RPMI8226 (cell line): ENCODE measurements around the gene C20orf144.

Experiments
- DNase-seq: peaks from one replicate; pipeline ENCODE4 v3.0.0-alpha.2; 2015

C20orf144 gene

GRCh38 chr20:33677991-33678702 is 16.0 kb downstream of the C20orf144 start:
- DNase-seq, result no peak

- DNase-seq, result no peak
Measured at GRCh38 chr20:33679758-33680485, 17.8 kb downstream of the C20orf144 start.

DNA sequence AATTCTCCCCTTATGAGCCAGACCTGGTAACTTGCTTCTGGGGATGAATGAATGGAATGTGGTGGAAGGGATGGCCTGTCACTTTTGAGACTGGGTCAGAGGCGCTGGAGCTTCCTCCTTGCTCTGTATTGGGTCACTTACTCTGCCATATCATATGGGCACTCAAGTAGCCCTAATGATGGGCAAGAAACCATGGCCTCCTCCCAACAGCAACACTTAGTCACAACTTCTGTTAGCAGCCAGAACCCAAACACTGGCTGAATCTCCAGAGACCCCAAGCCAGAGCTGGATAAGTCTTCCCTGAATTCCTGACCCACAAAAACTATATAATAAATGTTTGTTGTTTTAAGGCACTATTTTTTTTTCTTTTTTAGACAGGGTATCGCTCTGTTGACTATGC is 18.6 kb downstream of the C20orf144 start:
- no peak for DNase-seq

DNA sequence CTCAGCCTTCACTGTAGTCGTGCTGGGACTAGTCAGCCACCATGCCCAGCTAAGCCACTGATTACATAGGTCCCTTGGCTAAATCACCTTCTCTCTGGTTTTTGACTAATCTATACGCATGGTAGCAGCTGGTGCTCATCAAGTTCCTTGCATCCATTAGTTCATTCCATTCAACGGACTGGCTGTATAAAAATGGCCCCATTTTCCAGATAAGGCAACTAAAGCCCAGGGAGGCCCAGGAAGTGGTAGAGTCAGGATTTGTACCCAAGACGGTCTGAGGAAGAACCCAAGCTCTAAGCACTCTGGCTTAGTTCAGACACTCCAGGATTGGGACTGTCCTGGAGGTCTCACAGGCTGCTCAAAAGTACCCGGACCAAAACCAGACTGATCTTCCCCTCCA is 19.2 kb downstream of the C20orf144 start:
- no peak for DNase-seq

- no peak for DNase-seq
Measured at GRCh38 chr20:33681728-33682353, 19.7 kb downstream of the C20orf144 start.

DNA sequence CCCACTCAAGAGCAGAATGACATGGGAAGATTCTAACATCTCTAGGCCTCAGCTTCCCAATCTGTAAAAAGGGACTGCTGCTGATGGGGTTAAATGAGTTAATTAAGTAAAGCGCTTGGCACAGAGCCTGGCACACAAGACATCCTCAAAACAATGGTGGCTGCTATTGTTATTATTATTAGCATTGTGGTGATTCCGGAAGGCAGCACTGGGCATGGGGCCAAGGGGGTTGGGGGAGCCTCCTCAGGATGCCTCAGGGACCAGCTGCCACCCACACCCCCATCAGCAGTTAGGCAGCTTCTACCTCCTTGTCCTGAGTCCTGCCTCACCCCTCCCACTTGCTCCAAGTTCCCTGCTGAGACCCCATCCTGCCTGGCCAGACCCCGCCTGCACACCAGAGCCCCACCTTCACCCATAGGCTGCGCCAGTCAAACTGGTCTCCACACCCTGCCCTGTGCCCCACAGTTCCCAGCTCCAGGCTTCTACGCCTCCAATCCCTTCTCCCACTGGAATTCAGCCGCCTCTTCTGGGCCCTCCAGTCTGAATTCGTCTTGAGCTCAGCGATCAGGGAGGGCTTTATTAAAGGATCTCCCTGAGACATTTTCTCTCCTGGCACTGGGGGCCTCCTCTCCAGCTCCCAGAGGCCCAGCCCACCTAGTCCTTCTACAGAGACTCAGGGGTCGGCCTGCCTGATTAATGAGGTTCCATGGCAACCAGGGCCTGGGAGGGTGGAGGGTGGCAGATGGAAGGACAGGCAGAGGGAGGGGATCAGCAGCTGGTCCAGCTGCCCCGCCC is 22.6 kb downstream of the C20orf144 start:
- DNase-seq, result peak; percentile 84

DNA sequence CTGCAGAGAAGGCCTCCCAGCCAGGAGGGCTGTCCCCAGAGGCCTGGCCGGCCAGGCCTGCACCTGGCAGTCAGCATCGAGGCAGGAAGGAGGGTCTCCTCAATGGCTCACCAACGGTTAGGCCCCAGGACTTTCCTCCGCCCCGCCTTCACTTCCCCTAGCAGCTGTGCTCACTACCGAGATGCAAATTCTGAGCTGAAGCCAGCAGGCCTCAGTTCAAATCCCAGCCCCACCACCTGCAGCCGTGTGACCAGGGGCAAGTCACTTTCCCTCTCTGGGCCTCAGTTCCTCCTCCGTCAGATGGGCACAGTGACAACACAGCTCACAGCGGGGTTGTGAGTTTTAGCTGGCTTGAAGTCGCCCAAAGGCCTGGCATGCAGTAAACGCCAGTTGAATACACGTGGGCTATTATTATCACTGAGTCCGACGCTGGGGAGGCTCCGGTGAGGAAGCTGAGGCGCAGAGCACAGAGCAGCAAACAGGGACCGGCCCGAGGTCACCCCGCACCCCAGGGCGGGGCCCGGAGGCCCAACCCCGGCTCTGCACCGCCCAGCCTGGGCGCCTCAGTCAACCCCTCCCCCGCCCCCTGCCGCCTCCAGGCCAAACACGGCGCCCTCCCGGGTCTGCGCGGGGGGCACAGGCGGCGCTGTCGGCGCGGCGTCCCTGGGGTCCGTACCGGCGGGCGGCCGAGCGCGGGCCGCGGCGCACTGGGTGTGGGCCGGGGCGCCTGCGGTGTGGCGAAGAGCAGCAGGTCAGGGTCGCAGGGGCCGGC is 23.4 kb downstream of the C20orf144 start:
- DNase-seq, result peak; percentile 86

GRCh38 chr20:33686100-33686983 is 24.2 kb downstream of the C20orf144 start, which contains the start of gene E2F1:
Gene E2F1, minus strand, starts transcription at chr20:33686385. Its CDS starts 121 bp downstream, at chr20:33686264.
- peak; percentile 98 for DNase-seq

DNA sequence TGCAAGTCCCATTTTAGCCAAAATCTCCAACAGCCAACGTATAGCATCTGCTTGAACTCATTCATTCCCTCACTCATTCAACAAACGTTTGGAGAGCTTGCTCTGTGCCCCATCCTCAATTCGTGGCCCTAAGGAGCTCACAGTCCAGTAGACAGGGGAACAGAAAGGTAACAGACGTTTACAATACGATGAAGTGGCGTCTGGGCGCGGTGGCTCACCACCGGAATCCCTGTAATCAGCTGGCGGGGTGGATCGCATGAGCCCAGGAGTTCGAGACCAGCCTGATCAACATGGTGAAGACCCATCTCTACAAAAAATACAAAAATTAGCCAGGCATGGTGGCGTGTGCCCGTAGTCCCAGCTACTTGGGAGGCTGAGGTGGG is 24.8 kb downstream of the C20orf144 start:
- DNase-seq, result no peak

DNA sequence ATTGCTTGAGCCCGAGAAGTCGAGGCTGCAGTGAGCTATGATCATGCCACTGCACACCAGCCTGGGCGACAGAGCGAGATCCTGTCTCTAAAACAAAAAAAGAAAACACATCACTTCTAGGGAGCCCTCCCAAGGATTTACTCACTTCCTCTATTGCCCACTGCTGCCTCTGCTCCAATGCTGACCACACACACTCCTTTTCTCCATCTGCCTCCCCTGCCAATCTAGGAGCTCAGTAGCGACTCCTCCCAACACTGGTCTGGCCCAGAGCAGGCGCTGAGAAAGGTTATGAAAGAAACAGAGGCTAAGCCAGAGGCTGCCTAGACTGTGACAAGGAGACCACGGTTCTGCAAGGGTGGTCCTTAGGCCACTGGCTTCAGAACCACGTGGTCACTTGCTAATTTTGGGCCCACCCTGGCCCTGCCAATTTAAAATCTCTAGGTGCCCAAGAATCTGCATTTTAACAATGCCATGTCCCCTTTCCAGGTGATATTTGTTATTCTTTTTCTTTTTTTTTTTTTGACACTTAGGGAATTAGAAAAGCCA is 25.3 kb downstream of the C20orf144 start:
- DNase-seq, result peak; percentile 69

DNA sequence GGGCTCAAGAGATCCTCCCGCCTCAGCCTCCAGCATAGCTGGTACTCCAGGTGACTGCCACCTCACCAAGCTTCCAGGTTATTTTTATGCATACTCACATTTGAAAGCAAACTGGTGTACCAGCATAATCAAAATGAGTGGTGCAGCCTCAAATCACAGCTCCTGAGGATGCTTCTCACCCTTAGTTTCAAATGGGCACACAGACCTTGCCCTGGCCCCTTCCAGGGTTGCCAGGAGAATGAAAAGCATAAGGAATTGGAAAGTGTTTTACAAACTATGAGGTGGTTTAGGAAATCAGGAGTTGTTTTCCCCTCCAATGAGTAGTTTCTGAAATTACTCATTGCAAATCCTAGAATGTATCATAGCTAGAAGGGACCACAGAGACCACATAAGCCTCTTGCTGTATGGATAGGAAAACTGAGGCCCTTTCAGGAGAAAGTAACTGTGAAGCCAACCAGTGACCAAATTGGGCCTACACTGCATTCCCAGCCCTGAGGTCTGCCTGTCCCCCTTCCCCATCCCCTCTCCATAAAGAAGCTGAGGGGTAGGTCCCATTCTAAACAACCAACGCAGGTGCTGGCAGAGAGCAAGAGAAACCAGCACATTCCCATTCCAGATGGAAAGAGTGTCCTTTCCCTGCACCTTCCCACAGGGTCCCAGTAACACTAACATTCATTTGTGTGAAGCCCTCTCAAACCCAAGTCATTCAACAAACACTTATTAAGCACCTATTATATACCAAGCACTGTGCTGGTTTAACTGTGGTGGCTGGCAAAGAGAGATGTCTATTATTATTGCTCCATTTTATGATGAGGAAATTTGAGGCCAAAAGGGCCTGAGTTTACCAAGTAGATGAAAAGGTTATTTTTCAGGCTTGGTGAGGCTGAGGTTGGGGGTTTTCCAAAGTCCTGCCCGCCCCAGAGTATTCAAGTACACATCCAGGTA is 26.1 kb downstream of the C20orf144 start:
- no peak for DNase-seq

- no peak for DNase-seq
Measured at GRCh38 chr20:33688938-33689424, 26.9 kb downstream of the C20orf144 start.

DNA sequence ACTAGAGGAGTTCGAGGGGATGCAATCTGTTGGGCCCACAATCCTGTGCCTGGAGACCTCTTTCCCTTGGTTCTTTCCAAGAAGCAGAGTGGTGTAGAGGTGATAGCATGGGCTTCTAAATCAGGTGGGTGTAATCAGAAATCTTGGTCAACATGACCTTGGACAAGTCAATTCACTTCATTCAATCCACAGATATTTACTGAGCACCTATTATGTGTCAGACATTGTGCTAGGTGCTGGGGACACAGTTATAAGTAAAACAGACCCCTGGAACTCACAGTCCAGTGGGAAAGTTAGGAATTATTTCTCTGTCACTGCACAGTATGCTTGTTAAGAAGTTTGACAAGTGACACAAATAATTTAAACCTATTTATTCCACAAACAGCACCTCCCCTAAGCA is 27.4 kb downstream of the C20orf144 start:
- no peak for DNase-seq

- no peak for DNase-seq
Measured at GRCh38 chr20:33689973-33690372, 27.8 kb downstream of the C20orf144 start.

DNA sequence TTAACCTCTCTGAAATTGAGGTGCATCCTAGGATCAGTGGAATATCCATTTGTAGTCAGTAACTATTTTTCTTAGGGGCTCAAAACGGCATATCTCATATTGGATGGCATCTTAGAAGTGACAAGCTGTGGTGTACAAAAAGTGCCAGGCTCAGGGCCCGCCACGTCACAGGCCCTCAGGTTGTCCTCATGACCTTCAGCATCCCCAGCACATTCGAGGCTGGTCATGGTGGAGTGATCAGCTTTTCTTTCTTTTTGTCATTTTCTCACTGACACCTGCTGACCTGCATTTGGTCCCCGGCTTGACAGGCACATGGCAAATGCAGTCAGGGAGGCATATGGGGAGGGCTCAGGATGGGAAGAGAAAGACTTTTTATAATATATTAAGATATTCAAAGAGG is 31.2 kb downstream of the C20orf144 start:
- DNase-seq, result no peak

DNA sequence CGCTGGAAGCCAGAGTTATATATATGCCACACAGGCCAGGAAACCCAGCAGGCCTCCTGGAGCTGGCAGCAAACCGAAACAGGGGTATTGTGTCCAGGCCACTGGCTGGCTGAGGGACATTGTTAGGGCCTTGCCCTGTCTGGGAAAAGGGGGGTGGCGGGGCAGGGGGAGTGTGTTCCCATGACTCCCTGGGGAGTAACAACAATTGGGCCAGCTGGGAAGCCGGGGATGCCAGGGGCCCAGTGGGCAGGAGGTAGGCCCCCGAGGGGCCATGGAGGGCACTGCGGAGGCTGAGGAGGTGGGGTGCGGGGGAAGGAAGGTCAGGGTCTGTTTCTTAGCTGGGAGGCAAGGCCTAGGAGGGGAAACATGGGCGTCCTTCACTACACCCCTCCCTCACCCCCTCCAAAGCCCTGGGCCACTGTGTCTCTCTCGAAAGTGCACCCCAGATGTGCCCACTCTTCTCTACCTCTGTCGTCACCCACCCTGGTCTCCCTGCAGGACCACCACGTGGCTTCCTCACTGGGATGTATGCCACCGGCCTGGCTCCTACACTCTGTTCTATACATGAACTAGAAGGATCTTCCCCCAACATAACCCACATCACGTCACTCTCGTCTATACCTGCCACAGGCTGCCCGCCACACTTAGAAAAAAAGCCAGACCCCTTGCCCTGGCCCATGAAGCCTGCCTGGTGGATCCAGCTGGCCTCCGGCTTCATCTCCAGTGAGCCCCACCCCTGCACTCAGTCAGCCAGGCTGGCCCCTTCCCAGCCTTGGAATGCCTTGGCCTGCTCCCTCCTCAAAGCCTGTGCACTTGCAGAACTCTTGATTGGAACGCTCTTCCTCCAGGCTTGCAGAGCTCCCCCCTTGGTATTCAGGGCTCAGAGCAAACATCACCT is 31.9 kb downstream of the C20orf144 start:
- DNase-seq, result no peak

- no peak for DNase-seq
Measured at GRCh38 chr20:33694639-33695012, 32.5 kb downstream of the C20orf144 start.

GRCh38 chr20:33696448-33696847 is 34.3 kb downstream of the C20orf144 start:
- no peak for DNase-seq

DNA sequence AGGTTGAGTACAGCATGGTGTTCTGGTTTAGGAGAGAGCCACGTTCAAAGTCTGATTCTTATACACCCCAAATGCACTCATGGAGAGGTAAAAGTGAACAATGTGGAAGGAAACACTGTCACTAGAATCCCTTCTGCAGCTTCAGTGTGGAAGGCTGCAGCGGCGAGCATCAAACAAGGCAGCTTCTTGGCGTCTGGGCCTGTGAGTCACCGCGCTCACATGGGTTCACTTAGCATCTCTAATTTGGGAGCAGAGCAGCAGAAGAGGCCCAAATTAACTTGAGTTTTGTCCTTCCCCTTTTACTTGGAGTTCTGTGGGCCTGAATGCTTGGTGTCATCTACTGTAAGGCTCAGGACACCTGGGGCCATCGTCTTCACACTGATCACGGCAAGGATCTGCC is 35.0 kb downstream of the C20orf144 start:
- DNase-seq, result no peak
